Cardiac muscle cell (in vitro differentiated cells and primary cell): ENCODE measurements around the gene MVD. TPM values are rescaled to one million over a fixed set of nuclear protein-coding genes. Genes with fewer than 3 reads are reported as not detected.

ENCODE experiments used
- DNase-seq, 2 donors: peaks; one replicate each; pipeline versions ENCODE4 v3.0.0 to v3.0.0-alpha.2; 2010 to 2017; ENCODE audit warnings: low read depth in 1 of 2, low spot score in 1 of 2
- H3K27ac ChIP-seq: fragments of 200-600 bp; sonication (generic); 2 replicates; pipeline ENCODE4 v1.5.1; 2016
- H3K27me3 ChIP-seq: fragments of 200-600 bp; sonication (generic); 2 replicates; pipeline ENCODE4 v1.6.0; 2016; ENCODE audit warnings: control low read depth
- H3K36me3 ChIP-seq: fragments of 200-600 bp; sonication (generic); 2 replicates; pipeline ENCODE4 v1.5.1; 2016; ENCODE audit warnings: control low read depth
- H3K4me1 ChIP-seq: fragments of 200-600 bp; sonication (generic); 2 replicates; pipeline ENCODE4 v1.8.1; 2017; ENCODE audit warnings: low read depth, mild to moderate bottlenecking, mixed run types
- H3K4me3 ChIP-seq: fragments of 200-600 bp; sonication (generic); 2 replicates; pipeline ENCODE4 v1.5.1; 2016; ENCODE audit warnings: mild to moderate bottlenecking
- H3K9me3 ChIP-seq: fragments of 200-600 bp; sonication (generic); 2 replicates; pipeline ENCODE4 v1.5.1; 2017; ENCODE audit warnings: low read depth, mild to moderate bottlenecking, control low read depth
- polyA plus RNA-seq: library from polyadenylated mRNA; unstranded; fragments of >200 nt; fragmentation: Nextera tagmentation; extraction: Ambion mirVana; gene quantifications from 2 replicates; pipeline ENCODE4 v1.2.1, GENCODE V29; 2016
- total RNA-seq: library from RNA; depleted of rRNA; stranded (reverse); fragments of >200 nt; gene quantifications from 2 replicates; pipeline ENCODE4 v1.2.3, GENCODE V29; 2016
- TF ChIP-seq, protein P1 (sequence below): IDR thresholded peaks from 2 replicates; pipeline ENCODE4 v1.5.1; 2012; ENCODE audit warnings: low read depth, mild to moderate bottlenecking, low read length

Gene MVD
- total and polyA plus RNA-seq, 2 experiments from 2014 or later, result 65.0 to 192 TPM

DNA sequence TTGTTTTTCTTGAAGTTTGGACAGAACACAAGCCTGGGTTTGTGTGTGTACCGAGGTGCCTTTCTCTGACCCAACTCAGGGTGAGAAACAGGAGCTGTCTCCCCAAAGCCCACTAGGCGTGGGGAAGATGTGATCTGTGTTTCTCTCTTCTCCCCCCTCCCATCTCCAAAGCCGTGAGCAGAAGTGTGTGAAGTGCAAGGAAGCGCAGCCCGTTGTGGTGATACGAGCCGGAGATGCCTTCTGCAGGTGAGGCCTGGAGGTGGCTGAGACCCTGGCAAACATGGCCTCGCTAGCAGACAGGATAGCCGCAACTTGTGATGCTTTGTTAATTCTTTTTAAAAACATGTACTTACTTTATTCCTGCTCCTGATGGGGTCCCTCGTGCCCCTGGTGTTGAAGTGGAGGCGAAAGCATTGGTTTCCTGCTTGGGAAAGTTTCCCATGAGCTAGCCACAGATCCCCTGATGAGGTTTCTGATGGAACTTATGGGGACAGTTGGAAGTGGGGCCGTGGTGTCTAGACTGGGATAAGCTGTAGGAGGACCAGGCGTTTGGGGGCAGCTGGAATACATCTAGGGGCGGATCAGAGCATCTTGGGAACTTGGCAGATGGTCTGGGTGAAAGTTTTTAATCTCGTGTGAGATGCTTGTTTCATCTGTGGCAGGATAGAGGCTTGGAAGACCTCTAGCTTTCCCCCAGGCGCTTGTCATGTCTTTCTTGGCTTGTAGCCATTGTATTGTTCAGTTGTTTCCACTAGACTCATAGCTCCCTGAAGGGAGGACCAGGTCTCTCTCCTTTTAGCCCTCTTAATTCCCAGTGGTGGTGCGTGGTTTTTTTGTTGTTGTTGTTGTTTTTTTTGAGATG, 44.3 kb upstream of the MVD start:
- H3K27ac ChIP-seq, result peak overlapping the region; percentile 46
- no peaks in the 10 kb centered on the region for H3K9me3 ChIP-seq
- peak overlapping the region; percentile 69 for H3K4me3 ChIP-seq
- peaks cover 5% of the 10 kb centered on the region for H3K4me1 ChIP-seq
- H3K27me3 ChIP-seq, result no peaks in the 10 kb centered on the region
- no peak for DNase-seq
- H3K36me3 ChIP-seq, result no peaks in the 10 kb centered on the region
- TF ChIP-seq, protein P1, sequence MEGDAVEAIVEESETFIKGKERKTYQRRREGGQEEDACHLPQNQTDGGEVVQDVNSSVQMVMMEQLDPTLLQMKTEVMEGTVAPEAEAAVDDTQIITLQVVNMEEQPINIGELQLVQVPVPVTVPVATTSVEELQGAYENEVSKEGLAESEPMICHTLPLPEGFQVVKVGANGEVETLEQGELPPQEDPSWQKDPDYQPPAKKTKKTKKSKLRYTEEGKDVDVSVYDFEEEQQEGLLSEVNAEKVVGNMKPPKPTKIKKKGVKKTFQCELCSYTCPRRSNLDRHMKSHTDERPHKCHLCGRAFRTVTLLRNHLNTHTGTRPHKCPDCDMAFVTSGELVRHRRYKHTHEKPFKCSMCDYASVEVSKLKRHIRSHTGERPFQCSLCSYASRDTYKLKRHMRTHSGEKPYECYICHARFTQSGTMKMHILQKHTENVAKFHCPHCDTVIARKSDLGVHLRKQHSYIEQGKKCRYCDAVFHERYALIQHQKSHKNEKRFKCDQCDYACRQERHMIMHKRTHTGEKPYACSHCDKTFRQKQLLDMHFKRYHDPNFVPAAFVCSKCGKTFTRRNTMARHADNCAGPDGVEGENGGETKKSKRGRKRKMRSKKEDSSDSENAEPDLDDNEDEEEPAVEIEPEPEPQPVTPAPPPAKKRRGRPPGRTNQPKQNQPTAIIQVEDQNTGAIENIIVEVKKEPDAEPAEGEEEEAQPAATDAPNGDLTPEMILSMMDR, result no peak

DNA sequence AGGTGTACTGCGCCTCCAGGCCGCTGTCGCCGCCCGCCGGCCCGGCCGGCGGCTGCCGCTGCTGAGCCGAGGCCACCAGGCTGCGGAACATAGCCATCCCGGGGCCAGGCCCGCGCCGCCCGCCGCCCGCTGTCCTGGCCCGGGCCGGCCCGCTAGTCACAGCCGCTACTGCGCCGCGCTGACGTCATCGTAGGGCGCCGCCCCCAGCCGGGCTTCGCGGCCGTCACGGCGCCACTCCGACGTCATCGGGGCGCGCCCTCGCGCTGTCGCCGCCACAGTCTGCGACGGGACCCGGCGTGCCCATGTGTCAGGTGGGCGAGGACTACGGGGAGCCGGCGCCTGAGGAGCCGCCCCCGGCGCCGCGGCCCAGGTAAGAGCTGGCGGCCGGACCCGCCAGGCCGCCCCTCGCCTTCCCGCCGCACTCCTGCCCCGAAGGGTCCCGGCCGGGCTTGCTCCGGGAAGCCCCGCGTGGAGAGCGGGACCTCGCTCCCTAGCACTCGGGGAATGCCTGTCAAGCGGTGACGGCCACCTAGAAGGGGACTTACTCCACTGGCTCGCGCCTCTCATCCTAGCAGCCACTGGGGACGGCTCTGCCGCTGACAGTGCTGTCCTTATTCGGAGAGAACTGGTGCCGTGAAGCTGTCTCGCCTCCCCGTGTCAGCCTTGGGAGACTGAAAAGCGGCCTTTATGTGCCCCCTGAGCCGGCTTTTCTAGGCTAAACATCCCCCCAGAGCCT, 43.5 kb upstream of the MVD start, which contains the start of the genes CTU2 and RNF166:
Gene CTU2, plus strand, starts transcription at position 275 of the 736 bp plus-strand sequence. Its CDS starts 28 bp downstream, at position 303.
Gene RNF166, minus strand, starts transcription at position 180 of the 736 bp plus-strand sequence. Its CDS starts 83 bp downstream, at position 97.
- Histone ChIP-seq H3K27me3 (no peaks in the 10 kb centered on the region), H3K27ac (peak within 1 kb of the TSS; percentile 46), H3K4me3 (peak within 1 kb of the TSS; percentile 69), H3K4me1 (peaks cover 5% of the 10 kb centered on the region), H3K36me3 (no peaks in the 10 kb centered on the region), H3K9me3 (no peaks in the 10 kb centered on the region)
- DNase-seq, result peak; percentile 90 to 95
- TF ChIP-seq, protein P1, result no peak

DNA sequence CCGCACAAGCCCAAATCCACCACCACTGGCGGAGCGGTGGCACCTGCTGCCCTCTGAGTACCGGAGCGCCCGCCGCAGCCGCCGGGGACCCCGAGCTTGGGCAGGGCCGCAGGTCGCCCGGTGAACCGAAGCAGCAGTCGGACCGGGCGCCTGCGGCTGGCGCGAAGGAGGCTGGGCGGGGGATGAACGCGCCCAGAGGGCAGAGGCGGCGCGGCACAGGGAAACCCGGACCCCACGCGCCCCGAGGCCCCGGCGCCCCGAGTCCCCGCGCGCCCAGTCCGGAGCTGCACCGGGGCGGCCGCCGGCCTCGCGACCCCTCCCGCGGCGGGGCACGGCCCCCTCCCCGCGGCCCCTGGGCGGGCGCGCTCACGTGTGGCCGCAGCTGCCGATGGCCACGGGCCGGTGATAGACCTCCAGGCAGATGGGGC, 42.9 kb upstream of the MVD start:
- Histone ChIP-seq H3K27ac (peak overlapping the region; percentile 29), H3K36me3 (no peaks in the 10 kb centered on the region), H3K27me3 (no peaks in the 10 kb centered on the region), H3K4me3 (peak overlapping the region; percentile 69), H3K9me3 (no peaks in the 10 kb centered on the region), H3K4me1 (peaks cover 5% of the 10 kb centered on the region)
- TF ChIP-seq, protein P1, result no peak
- peak in 1 of 2 donors; percentile 65 for DNase-seq

DNA sequence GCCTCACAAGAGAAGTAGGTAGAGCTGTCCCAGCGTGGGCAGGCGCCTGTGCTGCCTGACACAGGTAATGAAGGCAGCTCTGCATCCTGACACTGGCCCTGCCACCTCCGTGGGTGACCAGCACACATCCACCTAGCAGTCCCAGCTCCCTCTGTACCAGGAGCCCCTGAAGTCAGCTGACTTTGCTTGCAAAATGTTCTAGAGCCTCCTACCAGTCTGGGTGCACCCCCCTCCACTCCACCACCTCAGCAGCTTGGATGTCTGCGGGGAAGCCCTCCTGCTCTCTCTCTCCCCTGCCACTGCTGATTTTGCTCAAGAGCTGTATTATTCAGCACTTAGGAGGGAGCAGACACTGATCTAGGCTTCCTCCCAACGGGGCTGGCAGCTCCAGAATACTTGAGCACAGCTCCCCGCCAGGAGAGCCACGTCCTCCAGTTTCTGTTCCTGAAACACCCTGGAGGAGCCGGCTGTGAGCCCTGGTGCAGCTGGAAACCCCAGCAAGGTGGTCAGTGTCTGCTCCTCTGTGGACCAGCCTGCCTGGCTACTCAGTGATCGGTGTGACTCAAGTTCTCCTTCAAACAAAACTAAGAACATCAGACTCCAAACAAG, 42.3 kb upstream of the MVD start:
- no peaks in the 10 kb centered on the region for H3K9me3 ChIP-seq
- no peak overlapping the region for H3K27ac ChIP-seq
- no peaks in the 10 kb centered on the region for H3K27me3 ChIP-seq
- H3K4me1 ChIP-seq, result peaks cover 5% of the 10 kb centered on the region
- peak overlapping the region; percentile 69 for H3K4me3 ChIP-seq
- no peaks in the 10 kb centered on the region for H3K36me3 ChIP-seq
- TF ChIP-seq, protein P1, result no peak
- peak; percentile 14 to 18 for DNase-seq
